ENCODE measurements around the gene BFSP1.

- no peak for TF ChIP-seq CTCF (conservative IDR thresholded peaks at IDR 0.05 in 1 of 2, IDR thresholded peaks at IDR 0.05 in 1 of 2; ENCODE audit: low read depth in 1 of 2, low read length in 2 of 2)
- TF ChIP-seq EZH2 (IDR thresholded peaks at IDR 0.05; ENCODE audit: low read length, missing control alignments): no peak
Observed at GRCh38 chr20:17465236-17465635, 65.9 kb downstream of the BFSP1 start.

All from fibroblast of lung (primary cell).